ENCODE data around the gene CYP1B1. TPM values are rescaled to one million over a fixed set of nuclear protein-coding genes. Genes with fewer than 3 reads are reported as not detected.
A peak's percentile ranks its signal among the peaks of the same experiment; 100 is the strongest.

CYP1B1 gene
- 10 to 100 TPM; 10.4 to 42.2 (median 18.4) TPM for total RNA-seq

- H3K36me3 ChIP-seq: no peaks in the 10 kb centered on the region
- H3K9me3 ChIP-seq: no peaks in the 10 kb centered on the region
- H3K4me3 ChIP-seq (replicated peaks in 1 of 3): peak within 1 kb of the TSS; percentile 22 to 43 (median 23)
- H3K27me3 ChIP-seq: peaks cover 3% of the 10 kb centered on the region
- WGBS, 2 donors: 2 to 4% methylated on average over 22 to 39 of the region's 46 CpGs
- DNase-seq: peak in 1 of 2 donors; percentile 12
- H3K27ac ChIP-seq: peak within 1 kb of the TSS; percentile 39 to 72 (median 66)
- TF ChIP-seq, protein P1, sequence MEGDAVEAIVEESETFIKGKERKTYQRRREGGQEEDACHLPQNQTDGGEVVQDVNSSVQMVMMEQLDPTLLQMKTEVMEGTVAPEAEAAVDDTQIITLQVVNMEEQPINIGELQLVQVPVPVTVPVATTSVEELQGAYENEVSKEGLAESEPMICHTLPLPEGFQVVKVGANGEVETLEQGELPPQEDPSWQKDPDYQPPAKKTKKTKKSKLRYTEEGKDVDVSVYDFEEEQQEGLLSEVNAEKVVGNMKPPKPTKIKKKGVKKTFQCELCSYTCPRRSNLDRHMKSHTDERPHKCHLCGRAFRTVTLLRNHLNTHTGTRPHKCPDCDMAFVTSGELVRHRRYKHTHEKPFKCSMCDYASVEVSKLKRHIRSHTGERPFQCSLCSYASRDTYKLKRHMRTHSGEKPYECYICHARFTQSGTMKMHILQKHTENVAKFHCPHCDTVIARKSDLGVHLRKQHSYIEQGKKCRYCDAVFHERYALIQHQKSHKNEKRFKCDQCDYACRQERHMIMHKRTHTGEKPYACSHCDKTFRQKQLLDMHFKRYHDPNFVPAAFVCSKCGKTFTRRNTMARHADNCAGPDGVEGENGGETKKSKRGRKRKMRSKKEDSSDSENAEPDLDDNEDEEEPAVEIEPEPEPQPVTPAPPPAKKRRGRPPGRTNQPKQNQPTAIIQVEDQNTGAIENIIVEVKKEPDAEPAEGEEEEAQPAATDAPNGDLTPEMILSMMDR (IDR thresholded peaks at IDR 0.05): no peak
- no peak for TF ChIP-seq POLR2A (IDR thresholded peaks at IDR 0.05)
- intact Hi-C loops (cut with DNase I): no loop called here
- H3K4me1 ChIP-seq: peaks cover 14 to 33% of the 10 kb centered on the region in 2 donors
These were observed at the start of gene CYP1B1 for GRCh38 chr2:38075507-38076151. TSS of gene CYP1B1 (minus strand) at chr2:38076151. CDS start at chr2:38075388, 763 bp downstream.

DNA sequence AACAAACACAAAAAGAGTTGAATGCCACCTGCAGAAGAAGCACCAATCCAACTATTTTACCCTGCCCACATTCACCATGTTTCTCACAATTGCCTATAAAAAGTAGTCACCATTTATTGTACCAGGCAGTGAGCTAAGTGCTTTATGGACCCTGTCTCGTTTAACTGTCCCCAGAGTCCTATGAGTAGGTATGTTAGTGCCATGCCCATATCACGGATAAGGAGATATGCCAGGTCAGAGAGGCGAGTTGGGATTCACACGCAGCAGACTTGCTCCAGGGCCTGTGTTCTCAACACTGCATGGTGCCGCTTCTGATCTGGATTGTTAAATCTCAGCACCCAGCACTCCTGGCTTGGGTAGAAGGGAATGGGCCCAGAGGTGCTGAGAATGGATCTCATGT lies 49.1 kb upstream of the CYP1B1 start:
- H3K27ac ChIP-seq: no peak overlapping the region
- TF ChIP-seq, protein P1 (IDR thresholded peaks at IDR 0.05): no peak
- no peak for TF ChIP-seq POLR2A (IDR thresholded peaks at IDR 0.05)
- no peaks in the 10 kb centered on the region for H3K36me3 ChIP-seq
- DNase-seq: no peak
- intact Hi-C loops (cut with DNase I): no loop called here
- H3K4me3 ChIP-seq (replicated peaks in 1 of 3): no peak overlapping the region
- no peaks in the 10 kb centered on the region for H3K9me3 ChIP-seq
- H3K27me3 ChIP-seq: no peaks in the 10 kb centered on the region
- WGBS, 2 donors: 91 to 98% methylated on average over 5 of the region's 5 CpGs
- peaks cover 0 to 12% of the 10 kb centered on the region in 2 donors for H3K4me1 ChIP-seq

GRCh38 chr2:38123911-38124310 lies 48.0 kb upstream of the CYP1B1 start:
- Histone ChIP-seq H3K4me3 (replicated peaks in 1 of 3) (no peak overlapping the region), H3K9me3 (no peaks in the 10 kb centered on the region), H3K4me1 (peaks cover 0 to 15% of the 10 kb centered on the region in 2 donors), H3K27me3 (no peaks in the 10 kb centered on the region), H3K36me3 (no peaks in the 10 kb centered on the region), H3K27ac (no peak overlapping the region)
- WGBS, 2 donors: 89 to 96% methylated on average over 1 of the region's 1 CpG
- TF ChIP-seq POLR2A (IDR thresholded peaks at IDR 0.05): no peak
- TF ChIP-seq, protein P1 (IDR thresholded peaks at IDR 0.05): no peak
- DNase-seq: no peak
- intact Hi-C loops (cut with DNase I): no loop called here

GRCh38 chr2:38122344-38122743 lies 46.4 kb upstream of the CYP1B1 start:
- Histone ChIP-seq H3K27me3 (no peaks in the 10 kb centered on the region), H3K36me3 (no peaks in the 10 kb centered on the region), H3K9me3 (no peaks in the 10 kb centered on the region), H3K4me1 (peaks cover 0 to 15% of the 10 kb centered on the region in 2 donors), H3K27ac (no peak overlapping the region), H3K4me3 (replicated peaks in 1 of 3) (no peak overlapping the region)
- TF ChIP-seq POLR2A (IDR thresholded peaks at IDR 0.05): no peak
- TF ChIP-seq, protein P1 (IDR thresholded peaks at IDR 0.05): no peak
- intact Hi-C loops (cut with DNase I): no loop called here
- WGBS, 2 donors: 28 to 34% methylated on average over 7 of the region's 7 CpGs
- DNase-seq: peak; percentile 45 to 53

DNA sequence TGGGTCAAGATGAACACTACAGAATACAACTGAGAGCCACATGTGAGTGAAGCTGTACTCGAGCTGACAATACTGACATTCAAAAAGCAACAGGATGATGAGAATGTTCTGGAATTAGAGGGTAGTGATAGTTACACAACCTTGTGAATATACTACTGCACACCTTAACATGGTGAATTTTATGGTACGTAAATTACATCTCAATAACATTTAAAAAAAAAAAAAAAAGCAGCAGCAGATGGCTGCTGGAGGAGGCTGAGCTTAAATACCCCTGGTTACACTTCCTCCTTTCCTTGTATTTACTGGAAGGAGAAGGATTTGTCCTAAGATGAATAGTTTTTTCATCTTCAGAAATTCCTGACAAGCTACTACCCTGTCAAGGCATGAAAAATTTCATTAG lies 45.5 kb upstream of the CYP1B1 start:
- H3K36me3 ChIP-seq: no peaks in the 10 kb centered on the region
- intact Hi-C loops (cut with DNase I): no loop called here
- TF ChIP-seq, protein P1 (IDR thresholded peaks at IDR 0.05): no peak
- no peak overlapping the region for H3K27ac ChIP-seq
- WGBS, 2 donors: 93 to 94% methylated on average over 2 of the region's 2 CpGs
- no peak for DNase-seq
- H3K4me3 ChIP-seq (replicated peaks in 1 of 3): no peak overlapping the region
- H3K9me3 ChIP-seq: no peaks in the 10 kb centered on the region
- peaks cover 0 to 15% of the 10 kb centered on the region in 2 donors for H3K4me1 ChIP-seq
- no peaks in the 10 kb centered on the region for H3K27me3 ChIP-seq

Measured in thyroid gland (tissue), 4 donors.